Measurements from ENCODE around the gene AHDC1.
"Not testable (repeated sequence)": the region's sequence is repeated elsewhere in the genome, so short reads cannot be mapped to it uniquely, and the experiment has no call there.

The AHDC1 gene

GRCh38 chr1:27504588-27505419, 99.1 kb downstream of the AHDC1 start:
- DNase-seq = no peak

DNA sequence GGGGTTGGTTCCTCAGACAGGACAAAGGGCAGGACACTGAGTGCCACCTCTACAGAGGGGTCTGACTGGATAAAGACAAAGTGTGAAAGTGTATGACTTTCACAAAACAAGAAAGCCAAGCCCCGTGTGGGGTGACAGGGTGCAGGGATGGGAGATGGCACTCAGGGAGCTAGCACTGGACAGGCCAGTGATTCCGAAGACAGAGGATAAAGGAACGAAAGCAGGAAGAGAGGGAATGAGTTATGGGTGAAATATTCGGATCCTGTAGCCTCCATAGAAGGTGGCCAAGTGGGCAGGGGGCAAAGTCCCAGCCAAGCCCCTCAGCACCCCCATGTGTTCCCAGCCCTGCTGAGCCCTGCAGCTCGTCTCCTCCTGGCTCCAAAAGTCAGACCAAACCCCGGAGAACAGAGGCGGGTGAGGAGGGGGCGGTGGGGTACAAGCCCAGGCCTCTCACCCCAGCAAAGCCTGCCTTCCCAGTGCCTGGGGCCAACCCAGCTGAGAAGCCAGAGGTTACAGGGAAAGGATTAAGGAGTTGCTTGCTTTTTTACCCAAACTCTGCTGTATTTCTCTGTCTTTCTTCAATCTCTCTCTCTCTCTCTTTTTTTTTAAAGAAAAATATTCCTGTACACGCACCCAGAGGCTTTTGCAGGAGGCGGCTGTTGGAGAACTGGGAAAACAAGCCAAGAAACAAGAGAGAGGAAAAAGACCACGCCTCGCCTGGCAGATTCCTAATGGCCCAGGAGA, 99.9 kb downstream of the AHDC1 start:
- DNase-seq = no peak

DNA sequence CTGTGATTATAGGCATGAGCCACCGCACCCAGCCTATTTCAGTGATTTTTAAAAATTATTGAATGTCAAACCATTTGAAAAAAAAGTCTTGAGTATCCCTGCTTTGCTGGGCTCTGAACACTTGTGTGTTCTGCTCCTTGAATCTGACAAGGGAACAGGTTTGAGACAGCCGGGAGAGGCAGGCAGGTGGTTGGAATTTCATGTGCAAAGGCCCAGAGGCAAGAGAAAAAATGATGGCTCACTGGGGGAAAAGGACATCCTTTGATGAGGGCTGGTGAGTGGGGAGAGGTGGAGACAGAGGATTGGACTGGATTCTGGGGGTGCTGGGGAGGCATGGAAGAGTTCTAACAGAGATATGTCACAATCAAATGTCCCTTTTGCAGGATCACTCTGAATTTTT, 100.9 kb downstream of the AHDC1 start:
- DNase-seq = no peak

GRCh38 chr1:27501159-27501558, 102.8 kb downstream of the AHDC1 start:
- DNase-seq = not testable (repeated sequence)

- no peak for DNase-seq
Measured at GRCh38 chr1:27499142-27499541, 104.8 kb downstream of the AHDC1 start.

DNA sequence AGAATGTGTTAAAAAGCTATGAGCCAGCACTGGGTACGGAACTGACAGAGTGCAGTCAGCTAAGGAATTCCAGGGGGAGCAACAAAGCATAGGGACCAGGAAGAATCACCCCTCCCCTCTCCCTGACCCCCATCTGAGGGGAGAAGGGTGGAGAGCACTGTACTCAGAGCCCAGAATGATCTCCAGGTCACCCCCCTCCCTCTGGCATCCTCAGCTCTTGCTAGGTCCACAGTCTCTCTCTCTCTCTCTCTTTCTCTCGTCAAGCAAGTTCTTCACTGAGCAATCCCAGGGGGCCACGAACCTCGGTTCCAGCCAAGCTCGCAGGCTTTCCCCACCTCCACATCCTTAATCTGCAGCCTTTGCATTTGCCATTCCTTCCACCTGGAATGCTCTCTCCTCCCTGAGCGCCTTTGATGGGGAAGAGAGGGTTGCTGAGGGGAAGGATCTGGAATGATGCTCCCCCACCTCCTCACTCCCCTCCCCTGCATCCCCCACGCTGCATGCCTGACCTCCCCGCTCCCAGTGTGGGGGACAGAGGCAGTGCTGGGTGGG, 107.3 kb downstream of the AHDC1 start:
- no peak for DNase-seq

DNA sequence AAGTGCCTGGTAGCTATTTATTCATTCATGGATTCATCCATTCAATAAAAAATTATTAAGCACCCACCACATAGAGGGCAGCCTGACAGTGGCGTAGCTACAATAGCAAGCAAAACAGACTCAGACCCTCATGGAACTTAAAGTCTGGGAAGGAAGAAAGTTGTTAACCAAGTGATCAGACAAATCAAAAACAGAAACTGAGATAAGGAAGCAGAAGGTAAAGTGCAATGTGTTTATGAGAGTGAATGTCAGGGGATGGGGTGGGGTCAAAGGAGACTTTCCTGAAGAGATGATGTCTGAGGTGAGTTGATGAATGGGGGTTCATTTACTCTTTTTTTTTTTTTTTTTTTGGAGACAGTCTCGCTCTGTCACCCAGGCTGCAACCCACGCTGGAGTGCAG, 111.1 kb downstream of the AHDC1 start:
- no peak for DNase-seq

DNA sequence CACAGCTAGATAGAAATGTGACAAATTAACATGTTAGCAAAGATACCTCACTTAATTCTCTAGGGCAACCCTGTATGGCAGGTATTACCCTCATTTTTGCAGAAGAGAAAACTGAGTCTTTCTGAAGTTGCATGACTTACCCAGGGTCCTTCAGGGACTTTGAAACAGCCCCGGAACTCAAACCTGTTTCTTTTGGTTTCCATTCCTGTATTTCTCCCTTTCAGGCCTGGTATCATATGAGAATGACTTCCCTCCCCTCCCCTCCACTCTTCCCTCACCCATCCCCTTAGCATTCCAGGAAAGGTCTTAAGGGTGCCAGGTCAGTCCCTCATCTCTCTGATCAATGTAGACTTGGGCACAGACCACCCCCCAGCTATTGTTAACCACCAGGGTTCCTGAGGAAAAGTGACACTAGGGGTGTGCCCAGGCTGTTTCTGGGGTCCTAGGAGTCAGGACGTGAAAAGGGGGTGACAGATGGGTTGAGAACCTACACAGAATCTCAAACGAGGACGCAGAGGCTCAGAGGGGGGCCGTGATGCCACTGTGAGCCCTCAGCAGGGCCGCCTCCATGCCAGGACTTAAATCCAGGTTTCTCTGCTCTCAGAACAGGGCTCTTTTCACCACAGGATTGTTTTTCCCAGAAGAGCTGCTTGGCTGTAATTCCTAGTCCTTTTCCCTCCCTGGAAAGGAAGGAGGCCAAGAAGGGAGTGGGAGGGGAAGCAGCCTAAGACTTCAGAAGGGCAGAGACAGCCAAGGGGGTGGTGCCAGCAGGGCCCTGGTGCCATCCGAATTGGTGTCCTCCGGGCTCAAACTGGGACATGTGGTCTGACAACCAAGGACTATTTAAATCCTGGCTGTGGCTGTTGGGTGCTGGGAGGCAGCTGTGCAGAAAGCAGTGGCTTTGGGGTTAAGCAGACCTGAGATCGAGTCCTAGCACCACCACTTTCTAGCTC, 111.9 kb downstream of the AHDC1 start:
- DNase-seq = peak; percentile 67

DNA sequence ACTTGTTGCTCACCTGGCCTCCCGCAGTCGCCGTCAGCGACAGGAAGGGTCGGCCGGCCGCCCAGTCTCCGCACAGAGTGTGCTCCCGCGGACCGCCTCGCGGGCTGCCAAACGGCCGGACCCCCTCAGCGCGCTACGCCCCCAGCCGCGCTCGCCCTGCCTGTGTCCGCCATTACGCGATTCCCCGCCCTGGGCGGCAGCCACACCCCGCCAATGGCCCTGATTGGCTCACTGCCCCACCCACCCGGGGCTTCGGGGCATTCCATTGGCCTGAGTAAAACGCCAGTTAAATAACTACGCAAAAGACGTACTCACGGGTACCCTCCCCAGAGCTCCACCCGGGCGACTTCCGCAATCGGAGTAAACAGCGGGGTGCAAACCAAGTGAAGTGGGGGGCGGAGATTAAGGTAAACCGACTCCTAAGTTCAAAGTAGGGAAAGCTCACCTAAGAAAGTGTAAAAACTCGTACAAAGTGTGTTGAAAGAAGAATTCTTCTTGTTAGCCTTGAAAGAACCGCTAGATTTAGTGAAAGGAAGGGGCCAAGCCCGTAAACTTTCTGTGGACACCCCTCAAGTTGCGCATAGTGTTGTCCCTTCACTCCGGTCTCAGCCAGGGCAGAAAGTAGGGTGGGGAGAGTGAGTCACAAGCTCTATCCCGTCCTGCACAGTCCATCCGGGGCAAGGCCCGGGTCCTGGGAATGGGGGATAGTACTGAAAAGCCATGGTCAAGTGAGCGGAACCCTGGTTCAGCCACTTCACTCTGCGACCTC, 113.8 kb downstream of the AHDC1 start, which contains the start of gene WASF2:
WASF2 (minus strand) TSS at position 195 of the 769 bp plus-strand sequence. CDS start 61,277 bp downstream, outside the sequence.
- DNase-seq = peak; percentile 94

DNA sequence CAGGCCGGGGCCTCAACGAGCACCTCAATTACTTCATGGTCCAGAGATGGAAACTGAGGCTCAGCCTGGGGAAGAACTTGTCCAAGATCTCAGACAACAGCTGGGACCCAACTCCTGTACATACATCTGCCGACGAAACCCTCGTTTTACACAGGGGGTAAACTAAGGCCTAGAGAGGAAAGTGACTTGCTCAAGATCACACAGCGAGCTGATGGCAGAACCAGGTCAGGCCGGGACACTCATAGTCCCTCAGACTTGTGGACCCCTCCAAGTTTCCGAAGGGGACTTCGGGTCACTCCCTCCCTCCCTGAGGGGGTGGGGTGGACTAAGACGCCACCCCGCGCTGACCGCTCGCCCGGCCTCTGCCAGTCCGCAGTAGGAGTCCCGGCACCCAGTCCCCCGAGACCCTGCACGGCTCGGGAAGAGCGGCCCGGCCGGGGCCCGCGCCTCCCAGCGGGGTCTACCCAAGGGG, 114.4 kb downstream of the AHDC1 start:
- no peak for DNase-seq

- DNase-seq = no peak
Measured at GRCh38 chr1:27487966-27488884, 115.7 kb downstream of the AHDC1 start.

DNA sequence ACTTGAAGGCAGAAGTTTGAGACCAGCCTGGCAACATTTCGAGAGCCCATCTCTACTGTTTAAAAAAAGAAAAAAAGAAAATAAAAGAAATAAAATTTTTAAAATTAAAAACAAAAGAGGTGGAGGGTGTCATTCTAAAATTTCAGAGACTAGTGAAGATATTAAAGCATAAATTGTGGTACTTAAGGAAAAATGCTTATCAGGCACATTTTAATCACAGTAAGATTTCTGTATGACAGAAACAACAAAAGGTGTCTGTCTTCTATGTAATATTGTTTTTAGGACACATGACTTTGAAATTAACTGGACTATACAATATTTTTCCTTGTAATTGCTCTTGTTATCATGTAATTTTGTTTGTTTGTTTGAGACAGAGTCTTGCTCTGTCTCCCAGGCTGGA, 118.6 kb downstream of the AHDC1 start:
- no peak for DNase-seq

Data from NCI-H446 treated with DMSO at 0.1 percent for 48 hours (cell line).